Memory B cell (primary cell): ENCODE measurements around the gene VKORC1L1.
"Not testable (repeated sequence)": the region's sequence is repeated elsewhere in the genome, so short reads cannot be mapped to it uniquely, and the experiment has no call there.

Experiments
- ATAC-seq: fragments of 150-1000 bp; cut with Tn5 transposase; 2 replicates; pipeline ENCODE4 v1.10.0; 2021; ENCODE audit warnings: low read depth, mild to moderate bottlenecking, moderate library complexity
- DNase-seq, 2 donors: peaks; one replicate each; pipeline ENCODE4 v3.0.0; 2022; ENCODE audit warnings: low spot score in 2 of 2
- H3K27ac Mint-ChIP-seq: one replicate; pipeline ENCODE4 v1.8.0; 2022; ENCODE audit warnings: mild to moderate bottlenecking, moderate library complexity, mixed read lengths
- H3K27me3 Mint-ChIP-seq: one replicate; pipeline ENCODE4 v1.8.0; 2022; ENCODE audit warnings: mixed read lengths
- H3K36me3 Mint-ChIP-seq: one replicate; pipeline ENCODE4 v1.8.0; 2022; ENCODE audit warnings: mild to moderate bottlenecking, mixed read lengths
- H3K4me1 Mint-ChIP-seq: one replicate; pipeline ENCODE4 v1.8.0; 2022; ENCODE audit warnings: mixed read lengths
- H3K4me3 Mint-ChIP-seq: one replicate; pipeline ENCODE4 v1.8.0; 2022; ENCODE audit warnings: mild to moderate bottlenecking, moderate library complexity, mixed read lengths
- H3K9me3 Mint-ChIP-seq: one replicate; pipeline ENCODE4 v1.8.0; 2022; ENCODE audit warnings: mixed read lengths

Gene VKORC1L1

GRCh38 chr7:65983965-65984658 lies 111.2 kb downstream of the VKORC1L1 start:
- DNase-seq (no peak), ATAC-seq (no peak)
- Mint-ChIP-seq H3K4me1 (peaks cover 7% of the 10 kb centered on the region), H3K27me3 (no peaks in the 10 kb centered on the region), H3K36me3 (no peaks in the 10 kb centered on the region), H3K27ac (no peak overlapping the region), H3K4me3 (no peak overlapping the region), H3K9me3 (no peaks in the 10 kb centered on the region)

GRCh38 chr7:65988084-65988483 lies 115.2 kb downstream of the VKORC1L1 start:
- ATAC-seq (no peak), DNase-seq (no peak)
- no peaks in the 10 kb centered on the region for H3K9me3 Mint-ChIP-seq
- no peak overlapping the region for H3K4me3 Mint-ChIP-seq
- no peaks in the 10 kb centered on the region for H3K36me3 Mint-ChIP-seq
- H3K27ac Mint-ChIP-seq = no peak overlapping the region
- no peaks in the 10 kb centered on the region for H3K4me1 Mint-ChIP-seq
- H3K27me3 Mint-ChIP-seq = peaks cover 3% of the 10 kb centered on the region

GRCh38 chr7:65988503-65988902 lies 115.6 kb downstream of the VKORC1L1 start:
- H3K9me3 Mint-ChIP-seq, ATAC-seq, DNase-seq, H3K27ac Mint-ChIP-seq, H3K4me1 Mint-ChIP-seq, H3K27me3 Mint-ChIP-seq, H3K36me3 Mint-ChIP-seq, H3K4me3 Mint-ChIP-seq: not testable (repeated sequence)

GRCh38 chr7:65989694-65990080 lies 116.8 kb downstream of the VKORC1L1 start:
- no peaks in the 10 kb centered on the region for H3K36me3 Mint-ChIP-seq
- DNase-seq (no peak), ATAC-seq (no peak)

GRCh38 chr7:65991829-65992228 lies 119.0 kb downstream of the VKORC1L1 start:
- H3K36me3 Mint-ChIP-seq, H3K4me3 Mint-ChIP-seq, H3K4me1 Mint-ChIP-seq, H3K27ac Mint-ChIP-seq, H3K27me3 Mint-ChIP-seq, H3K9me3 Mint-ChIP-seq, ATAC-seq, DNase-seq: not testable (repeated sequence)

More at GRCh38 chr7:65989694-65990080, 116.8 kb downstream of the VKORC1L1 start:
- no peak overlapping the region for H3K27ac Mint-ChIP-seq
- no peaks in the 10 kb centered on the region for H3K9me3 Mint-ChIP-seq
- peaks cover 3% of the 10 kb centered on the region for H3K27me3 Mint-ChIP-seq
- H3K4me1 Mint-ChIP-seq = no peaks in the 10 kb centered on the region
- no peak overlapping the region for H3K4me3 Mint-ChIP-seq

GRCh38 chr7:65992526-65992925 lies 119.7 kb downstream of the VKORC1L1 start:
- Mint-ChIP-seq H3K9me3 (no peaks in the 10 kb centered on the region), H3K4me1 (no peaks in the 10 kb centered on the region), H3K4me3 (no peak overlapping the region), H3K36me3 (no peaks in the 10 kb centered on the region), H3K27ac (no peak overlapping the region), H3K27me3 (peaks cover 3% of the 10 kb centered on the region)
- DNase-seq (no peak), ATAC-seq (no peak)

- H3K27ac Mint-ChIP-seq, H3K36me3 Mint-ChIP-seq, H3K27me3 Mint-ChIP-seq, H3K4me1 Mint-ChIP-seq, DNase-seq, H3K9me3 Mint-ChIP-seq, H3K4me3 Mint-ChIP-seq, ATAC-seq: not testable (repeated sequence)
These were observed 122.1 kb downstream of the VKORC1L1 start for GRCh38 chr7:65994984-65995383.

GRCh38 chr7:66000823-66001417 lies 128.0 kb downstream of the VKORC1L1 start:
- H3K4me3 Mint-ChIP-seq, H3K9me3 Mint-ChIP-seq, H3K27ac Mint-ChIP-seq, H3K27me3 Mint-ChIP-seq, H3K4me1 Mint-ChIP-seq, H3K36me3 Mint-ChIP-seq, ATAC-seq, DNase-seq: not testable (repeated sequence)

- not testable (repeated sequence) for H3K27me3 Mint-ChIP-seq, H3K9me3 Mint-ChIP-seq, H3K4me1 Mint-ChIP-seq, H3K27ac Mint-ChIP-seq, H3K4me3 Mint-ChIP-seq, DNase-seq, H3K36me3 Mint-ChIP-seq, ATAC-seq
These were observed 132.3 kb downstream of the VKORC1L1 start for GRCh38 chr7:66005115-66005671.

- Mint-ChIP-seq H3K9me3 (no peaks in the 10 kb centered on the region), H3K36me3 (peaks cover 1% of the 10 kb centered on the region), H3K27ac (no peak overlapping the region)
These were observed 134.4 kb downstream of the VKORC1L1 start for GRCh38 chr7:66007232-66007631.

More at GRCh38 chr7:66007232-66007631, 134.4 kb downstream of the VKORC1L1 start:
- H3K4me3 Mint-ChIP-seq = no peak overlapping the region
- peaks cover 6% of the 10 kb centered on the region for H3K27me3 Mint-ChIP-seq
- no peaks in the 10 kb centered on the region for H3K4me1 Mint-ChIP-seq
- DNase-seq = no peak
- ATAC-seq = no peak
